Activated CD4-positive, alpha-beta T cell treated with anti-CD3 and anti-CD28 coated beads, Interleukin-2, amount 10 ng/mL, durations not matched to agents 7 days and 5 days (primary cell): ENCODE measurements around the gene BCL7A. TPM values are rescaled to one million over a fixed set of nuclear protein-coding genes. Genes with fewer than 3 reads are reported as not detected.

Source experiments
- CTCF ChIA-PET: fragments of 350-600 bp; sonication (Branson Sonifier 250); formaldehyde crosslinking; loops from one replicate; lab custom pipeline; 2021; ENCODE audit warnings: antibody characterized with exemption; lab: Charles Lee
- POLR2A ChIA-PET: fragments of 350-600 bp; sonication (Branson Sonifier 250); formaldehyde crosslinking; loops from one replicate; lab custom pipeline; 2021; ENCODE audit warnings: antibody characterized with exemption; lab: Charles Lee
- DNase-seq: peaks from one replicate; pipeline ENCODE4 v3.0.0-alpha.2; 2020
- H3K27ac Mint-ChIP-seq: one replicate; pipeline ENCODE4 v1.8.0; 2021; ENCODE audit warnings: mild to moderate bottlenecking, moderate library complexity, mixed read lengths
- H3K27me3 Mint-ChIP-seq: one replicate; pipeline ENCODE4 v1.8.0; 2021; ENCODE audit warnings: mixed read lengths
- H3K36me3 Mint-ChIP-seq: one replicate; pipeline ENCODE4 v1.8.0; 2021; ENCODE audit warnings: low read depth, mixed read lengths
- H3K4me1 Mint-ChIP-seq: one replicate; pipeline ENCODE4 v1.8.0; 2021; ENCODE audit warnings: mixed read lengths
- H3K4me3 Mint-ChIP-seq: one replicate; pipeline ENCODE4 v1.8.0; 2021; ENCODE audit warnings: mild to moderate bottlenecking, moderate library complexity, mixed read lengths
- H3K9me3 Mint-ChIP-seq: one replicate; pipeline ENCODE4 v1.8.0; 2021; ENCODE audit warnings: mixed read lengths
- total RNA-seq, 2 experiments: library from RNA; stranded (reverse); gene quantifications; one replicate each; pipeline ENCODE4 v1.2.3, GENCODE V29; 2021

BCL7A gene
- total RNA-seq, 2 experiments from 2014 or later: 8.5 to 8.7 TPM

GRCh38 chr12:122080149-122081082 lies 58.7 kb downstream of the BCL7A start:
- ChIA-PET CTCF (interaction anchor here (0.6 to 3.3 kb wide), 5 partner anchors 18 to 268 kb away, joined by 3 to 10 read pairs (median 3); no protein-coding TSS in a partner anchor), POLR2A (interaction anchor here (0.7 kb wide), 1 partner anchor 1789 kb away, joined by 12 read pairs; the partner anchor contains the start of gene RNU4-2)
- peaks cover 61% of the 10 kb centered on the region for H3K4me1 Mint-ChIP-seq
- peaks cover 32% of the 10 kb centered on the region for H3K36me3 Mint-ChIP-seq
- no peak for DNase-seq
- H3K27ac Mint-ChIP-seq: peak overlapping the region; percentile 91
- H3K27me3 Mint-ChIP-seq: no peaks in the 10 kb centered on the region
- H3K4me3 Mint-ChIP-seq: peak overlapping the region; percentile 92
- H3K9me3 Mint-ChIP-seq: no peaks in the 10 kb centered on the region

GRCh38 chr12:122081083-122081696 lies 59.5 kb downstream of the BCL7A start:
- ChIA-PET POLR2A (interaction anchor here (0.7 kb wide), 1 partner anchor 1790 kb away, joined by 12 read pairs; the partner anchor contains the start of gene RNU4-2), CTCF (interaction anchor here (0.5 to 3.3 kb wide), 6 partner anchors 10 to 417 kb away, joined by 3 to 10 read pairs (median 4); no protein-coding TSS in a partner anchor)
- H3K9me3 Mint-ChIP-seq: no peaks in the 10 kb centered on the region
- H3K27me3 Mint-ChIP-seq: no peaks in the 10 kb centered on the region
- DNase-seq: no peak
- peak overlapping the region; percentile 91 for H3K27ac Mint-ChIP-seq
- peaks cover 66% of the 10 kb centered on the region for H3K4me1 Mint-ChIP-seq
- peak overlapping the region; percentile 92 for H3K4me3 Mint-ChIP-seq
- peaks cover 40% of the 10 kb centered on the region for H3K36me3 Mint-ChIP-seq

DNA sequence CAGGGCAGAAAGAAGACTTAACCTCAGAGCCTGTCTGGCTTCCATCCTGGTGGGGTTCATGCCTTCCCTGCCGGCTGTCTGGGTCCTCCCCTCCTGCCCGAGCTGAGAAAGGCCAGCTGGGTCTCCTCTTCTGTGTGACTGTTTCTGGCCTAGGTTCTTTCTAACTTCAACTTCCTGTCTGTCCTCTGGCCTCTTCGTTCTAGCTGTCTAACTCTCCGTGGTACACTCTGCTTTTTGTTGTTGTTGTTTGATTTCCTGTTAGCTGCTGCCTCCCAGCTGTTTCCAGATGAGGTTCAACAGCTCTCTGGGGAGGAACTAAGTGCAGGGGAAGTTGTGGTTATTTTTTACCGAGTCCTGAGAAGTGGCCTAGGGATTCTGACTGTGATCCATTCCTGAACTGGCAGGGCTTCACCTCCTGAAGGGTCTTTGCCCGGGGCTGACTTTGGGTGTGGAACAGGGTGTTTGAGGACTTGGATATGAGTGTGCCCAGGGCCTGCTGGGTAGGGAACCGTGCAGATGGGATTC lies 60.1 kb downstream of the BCL7A start:
- no peaks in the 10 kb centered on the region for H3K27me3 Mint-ChIP-seq
- peaks cover 67% of the 10 kb centered on the region for H3K4me1 Mint-ChIP-seq
- peak overlapping the region; percentile 91 for H3K27ac Mint-ChIP-seq
- H3K4me3 Mint-ChIP-seq: peak overlapping the region; percentile 92
- CTCF ChIA-PET: interaction anchor here (0.5 to 3.3 kb wide), 8 partner anchors 10 to 416 kb away, joined by 3 to 10 read pairs (median 3); no protein-coding TSS in a partner anchor
- peak; percentile 64 for DNase-seq
- H3K9me3 Mint-ChIP-seq: no peaks in the 10 kb centered on the region
- POLR2A ChIA-PET: no interaction called here
- peaks cover 43% of the 10 kb centered on the region for H3K36me3 Mint-ChIP-seq

DNA sequence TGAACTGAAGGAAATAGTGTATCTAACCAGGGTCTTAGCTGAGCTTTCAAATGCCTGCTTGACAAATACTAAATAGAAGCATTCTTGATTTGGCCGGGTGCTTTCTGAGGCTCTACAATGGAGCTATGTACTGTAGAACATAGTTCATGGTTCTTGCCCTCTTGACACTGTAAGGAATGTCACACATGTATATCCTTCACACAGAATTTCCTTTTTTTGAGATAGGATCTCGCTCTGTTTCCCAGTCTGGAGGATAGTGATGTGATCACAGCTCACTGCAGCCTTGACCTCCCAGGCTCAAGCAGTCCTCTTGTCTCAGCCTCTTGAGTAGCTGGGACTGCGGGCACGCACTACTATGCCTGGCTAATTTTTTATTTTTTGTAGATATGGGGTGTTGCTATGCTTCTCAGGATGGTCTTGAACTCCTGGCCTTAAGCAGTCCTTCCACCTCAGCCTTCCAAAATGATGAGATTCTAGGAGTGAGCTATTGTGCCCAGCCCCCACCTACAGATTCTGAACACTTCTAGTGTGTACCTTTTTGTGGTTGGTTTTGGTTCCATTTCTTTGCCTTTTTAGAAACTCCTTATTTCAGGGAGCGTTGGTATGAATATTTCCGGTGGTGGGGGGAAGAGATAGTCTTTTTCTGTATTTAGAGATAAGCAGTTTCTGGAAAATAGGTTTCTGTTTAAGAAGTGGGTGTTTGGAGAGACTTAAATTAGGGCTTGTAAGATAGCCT lies 61.1 kb downstream of the BCL7A start:
- peak overlapping the region; percentile 92 for H3K4me3 Mint-ChIP-seq
- ChIA-PET POLR2A (interaction anchor here (0.5 to 0.9 kb wide), 3 partner anchors 17 to 280 kb away, joined by 3 read pairs; no protein-coding TSS in a partner anchor), CTCF (interaction anchor here (0.5 to 3.3 kb wide), 8 partner anchors 13 to 401 kb away, joined by 3 to 10 read pairs (median 4); no protein-coding TSS in a partner anchor)
- H3K9me3 Mint-ChIP-seq: no peaks in the 10 kb centered on the region
- no peaks in the 10 kb centered on the region for H3K27me3 Mint-ChIP-seq
- H3K4me1 Mint-ChIP-seq: peaks cover 72% of the 10 kb centered on the region
- peak overlapping the region; percentile 91 for H3K27ac Mint-ChIP-seq
- peaks cover 51% of the 10 kb centered on the region for H3K36me3 Mint-ChIP-seq
- DNase-seq: peak; percentile 29

- Mint-ChIP-seq H3K36me3 (peaks cover 58% of the 10 kb centered on the region), H3K27me3 (no peaks in the 10 kb centered on the region), H3K4me3 (no peak overlapping the region), H3K4me1 (peaks cover 81% of the 10 kb centered on the region), H3K9me3 (no peaks in the 10 kb centered on the region), H3K27ac (no peak overlapping the region)
- ChIA-PET CTCF (interaction anchor here (0.6 to 0.7 kb wide), 2 partner anchors 13 to 985 kb away, joined by 3 to 5 read pairs; no protein-coding TSS in a partner anchor), POLR2A (no interaction called here)
- DNase-seq: no peak
Measured at GRCh38 chr12:122084857-122085405, 63.2 kb downstream of the BCL7A start.

DNA sequence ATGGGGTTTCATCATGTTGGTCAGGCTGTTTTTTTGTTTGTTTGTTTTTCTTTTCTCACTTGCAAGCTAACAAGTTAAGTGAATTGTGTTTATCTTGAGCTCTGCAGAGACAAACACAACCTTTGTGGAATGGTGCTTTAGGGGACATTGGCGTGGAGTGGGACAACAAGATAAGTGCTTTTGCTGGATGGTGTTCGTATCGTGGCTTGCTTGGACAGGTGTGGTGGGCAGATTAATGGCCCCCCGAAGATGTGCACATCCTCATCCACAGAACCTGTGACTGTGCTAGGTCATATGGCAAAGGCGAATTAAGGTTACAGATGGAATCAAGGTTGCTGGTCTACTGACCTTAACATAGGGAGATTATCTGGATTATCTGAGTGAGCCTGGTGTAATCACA lies 63.9 kb downstream of the BCL7A start:
- peak overlapping the region; percentile 2 for H3K4me3 Mint-ChIP-seq
- POLR2A ChIA-PET: no interaction called here
- H3K4me1 Mint-ChIP-seq: peaks cover 76% of the 10 kb centered on the region
- no peaks in the 10 kb centered on the region for H3K9me3 Mint-ChIP-seq
- CTCF ChIA-PET: interaction anchor here (0.9 to 1.2 kb wide), 2 partner anchors 31 to 38 kb away, joined by 3 read pairs; no protein-coding TSS in a partner anchor
- peaks cover 55% of the 10 kb centered on the region for H3K36me3 Mint-ChIP-seq
- peak overlapping the region; percentile 46 for H3K27ac Mint-ChIP-seq
- no peaks in the 10 kb centered on the region for H3K27me3 Mint-ChIP-seq
- no peak for DNase-seq

- Mint-ChIP-seq H3K27ac (peak overlapping the region; percentile 46), H3K9me3 (no peaks in the 10 kb centered on the region), H3K4me3 (no peak overlapping the region), H3K4me1 (peaks cover 79% of the 10 kb centered on the region), H3K27me3 (no peaks in the 10 kb centered on the region), H3K36me3 (peaks cover 59% of the 10 kb centered on the region)
- CTCF ChIA-PET: interaction anchor here (0.9 to 3.3 kb wide), 3 partner anchors 12 to 37 kb away, joined by 3 to 13 read pairs (median 3); no protein-coding TSS in a partner anchor
- POLR2A ChIA-PET: interaction anchor here (0.6 kb wide), 1 partner anchor 229 kb away, joined by 3 read pairs; no protein-coding TSS in a partner anchor
- no peak for DNase-seq
Measured at GRCh38 chr12:122086116-122086515, 64.4 kb downstream of the BCL7A start.

DNA sequence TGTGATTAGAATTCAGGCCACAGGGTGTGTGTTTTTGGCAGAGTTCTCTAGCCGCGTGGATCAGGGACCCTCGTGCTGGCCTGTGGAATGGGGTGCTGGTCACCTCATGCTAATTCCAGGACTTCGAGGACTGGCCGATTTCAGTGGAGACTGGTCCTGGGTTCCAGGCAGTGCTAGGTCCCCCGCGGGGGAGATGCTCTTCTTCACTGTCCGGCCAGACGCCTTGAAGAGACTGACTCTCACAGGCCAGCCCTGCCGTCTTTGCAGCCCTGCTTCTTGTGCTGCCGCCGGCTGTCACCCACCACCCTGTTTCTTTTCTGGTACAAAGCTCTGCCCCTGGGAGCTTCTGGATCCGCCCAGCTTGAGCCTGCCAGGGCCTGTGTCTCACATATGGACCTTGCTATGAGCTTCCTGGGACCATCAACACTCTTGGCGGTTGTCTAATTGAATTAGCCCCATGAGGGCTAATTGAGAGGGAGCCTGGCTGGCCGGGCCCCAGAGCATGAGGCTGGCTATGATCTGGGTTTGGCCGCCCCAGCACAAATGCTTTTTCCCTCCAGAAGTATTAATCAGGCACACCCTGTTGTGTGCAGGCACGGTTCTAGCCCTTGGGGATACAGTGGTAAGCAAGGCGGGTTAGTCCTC lies 65.1 kb downstream of the BCL7A start:
- peak overlapping the region; percentile 46 for H3K27ac Mint-ChIP-seq

DNA sequence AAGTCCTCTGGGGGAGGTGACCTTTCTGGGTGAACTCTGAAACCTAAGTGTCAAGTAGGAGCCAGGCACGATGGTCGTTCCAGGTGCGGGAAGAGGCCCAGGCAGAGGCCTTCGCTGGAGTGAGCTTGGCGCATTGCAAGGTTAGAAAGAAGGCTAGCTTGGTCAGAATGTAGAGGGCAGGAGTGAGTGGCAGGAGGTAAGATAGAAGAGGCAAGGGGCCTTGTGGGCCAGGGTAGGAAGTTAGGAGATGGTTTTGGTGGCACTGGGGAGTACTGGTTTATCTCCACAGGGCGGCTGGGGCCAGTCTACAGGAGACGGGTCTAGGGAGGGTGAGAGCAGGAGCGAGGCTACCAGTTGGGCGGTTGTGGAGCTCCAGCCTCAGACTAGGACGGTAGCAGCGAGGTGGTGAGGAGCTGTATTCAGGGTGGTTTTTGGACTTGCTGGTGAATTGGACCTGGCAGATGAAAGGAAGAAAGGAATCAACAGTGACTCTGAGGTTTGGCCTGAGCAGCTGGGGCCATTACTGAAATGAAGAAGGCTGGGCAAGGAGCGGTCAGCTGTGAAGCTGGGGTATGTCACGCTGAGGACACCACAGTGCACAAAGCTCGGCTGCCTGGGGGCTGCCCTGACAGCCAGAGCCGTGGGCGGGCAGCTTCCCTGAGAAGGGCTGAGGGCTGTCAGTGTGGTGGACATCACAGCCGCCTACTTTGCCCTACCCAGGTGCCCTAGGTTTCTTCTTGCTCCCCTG lies 65.9 kb downstream of the BCL7A start:
- H3K36me3 Mint-ChIP-seq: peaks cover 58% of the 10 kb centered on the region
- POLR2A ChIA-PET: interaction anchor here (1.2 kb wide), 1 partner anchor 12 kb away, joined by 3 read pairs; no protein-coding TSS in a partner anchor
- H3K9me3 Mint-ChIP-seq: no peaks in the 10 kb centered on the region
- no peak overlapping the region for H3K4me3 Mint-ChIP-seq
- peaks cover 74% of the 10 kb centered on the region for H3K4me1 Mint-ChIP-seq
- H3K27me3 Mint-ChIP-seq: no peaks in the 10 kb centered on the region
- CTCF ChIA-PET: interaction anchor here (0.6 to 3.3 kb wide), 8 partner anchors 10 to 1197 kb away, joined by 3 to 13 read pairs (median 3); partner anchors contain the start of gene MLXIP
- H3K27ac Mint-ChIP-seq: no peak overlapping the region
- no peak for DNase-seq

More for the DNA sequence above, 65.1 kb downstream of the BCL7A start:
- H3K36me3 Mint-ChIP-seq: peaks cover 62% of the 10 kb centered on the region
- POLR2A ChIA-PET: interaction anchor here (0.6 kb wide), 1 partner anchor 230 kb away, joined by 3 read pairs; no protein-coding TSS in a partner anchor
- no peaks in the 10 kb centered on the region for H3K27me3 Mint-ChIP-seq
- H3K4me1 Mint-ChIP-seq: peaks cover 80% of the 10 kb centered on the region
- H3K9me3 Mint-ChIP-seq: no peaks in the 10 kb centered on the region
- H3K4me3 Mint-ChIP-seq: no peak overlapping the region
- DNase-seq: no peak
- CTCF ChIA-PET: interaction anchor here (1.1 to 3.3 kb wide), 3 partner anchors 9 to 32 kb away, joined by 3 to 13 read pairs (median 3); partner anchors contain the start of gene MLXIP

GRCh38 chr12:122088179-122088810 lies 66.6 kb downstream of the BCL7A start:
- H3K9me3 Mint-ChIP-seq: no peaks in the 10 kb centered on the region
- H3K27ac Mint-ChIP-seq: no peak overlapping the region
- peaks cover 55% of the 10 kb centered on the region for H3K36me3 Mint-ChIP-seq
- ChIA-PET CTCF (interaction anchor here (0.6 to 3.3 kb wide), 8 partner anchors 9 to 1197 kb away, joined by 3 to 13 read pairs (median 3); no protein-coding TSS in a partner anchor), POLR2A (interaction anchor here (1.2 kb wide), 1 partner anchor 12 kb away, joined by 3 read pairs; no protein-coding TSS in a partner anchor)
- H3K4me3 Mint-ChIP-seq: no peak overlapping the region
- H3K27me3 Mint-ChIP-seq: no peaks in the 10 kb centered on the region
- DNase-seq: no peak
- peaks cover 67% of the 10 kb centered on the region for H3K4me1 Mint-ChIP-seq
